Measurements from ENCODE around the gene RAB11FIP5.

DNA sequence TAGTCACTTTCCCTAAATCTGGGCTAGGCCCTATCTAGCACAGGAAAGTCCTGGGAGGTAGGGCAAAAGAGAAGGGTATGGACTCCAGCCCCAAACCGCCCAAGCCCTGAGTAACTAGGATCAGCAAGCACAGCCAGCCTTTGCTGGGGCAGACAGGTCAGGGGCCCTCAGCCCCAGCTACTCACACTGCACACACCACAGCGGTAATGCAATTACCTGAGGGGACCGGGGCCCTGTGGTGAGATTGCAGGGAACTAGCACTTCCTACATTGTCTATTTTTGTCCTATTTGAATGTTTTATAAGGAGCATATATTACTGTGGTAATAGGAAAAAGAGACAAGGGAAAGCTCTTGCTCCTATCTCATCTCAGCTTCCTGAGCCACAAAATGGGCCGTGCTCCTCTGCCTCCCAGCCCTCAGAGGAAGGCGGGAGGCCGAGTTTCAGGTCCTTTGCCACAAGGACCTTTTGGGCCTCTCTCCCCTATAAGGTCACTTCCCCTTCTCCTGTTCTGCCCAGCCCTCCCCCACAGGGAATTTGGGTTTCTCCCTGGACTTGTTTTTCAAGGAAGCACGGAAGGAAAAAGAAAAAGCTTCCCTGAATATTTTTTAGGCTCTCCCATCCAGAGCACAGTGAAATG, 20.5 kb downstream of the RAB11FIP5 start:
- TF ChIP-seq, protein P1, sequence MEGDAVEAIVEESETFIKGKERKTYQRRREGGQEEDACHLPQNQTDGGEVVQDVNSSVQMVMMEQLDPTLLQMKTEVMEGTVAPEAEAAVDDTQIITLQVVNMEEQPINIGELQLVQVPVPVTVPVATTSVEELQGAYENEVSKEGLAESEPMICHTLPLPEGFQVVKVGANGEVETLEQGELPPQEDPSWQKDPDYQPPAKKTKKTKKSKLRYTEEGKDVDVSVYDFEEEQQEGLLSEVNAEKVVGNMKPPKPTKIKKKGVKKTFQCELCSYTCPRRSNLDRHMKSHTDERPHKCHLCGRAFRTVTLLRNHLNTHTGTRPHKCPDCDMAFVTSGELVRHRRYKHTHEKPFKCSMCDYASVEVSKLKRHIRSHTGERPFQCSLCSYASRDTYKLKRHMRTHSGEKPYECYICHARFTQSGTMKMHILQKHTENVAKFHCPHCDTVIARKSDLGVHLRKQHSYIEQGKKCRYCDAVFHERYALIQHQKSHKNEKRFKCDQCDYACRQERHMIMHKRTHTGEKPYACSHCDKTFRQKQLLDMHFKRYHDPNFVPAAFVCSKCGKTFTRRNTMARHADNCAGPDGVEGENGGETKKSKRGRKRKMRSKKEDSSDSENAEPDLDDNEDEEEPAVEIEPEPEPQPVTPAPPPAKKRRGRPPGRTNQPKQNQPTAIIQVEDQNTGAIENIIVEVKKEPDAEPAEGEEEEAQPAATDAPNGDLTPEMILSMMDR (IDR thresholded peaks at IDR 0.05 in 4 of 5, conservative IDR thresholded peaks at IDR 0.05 in 1 of 5) = no peak
- TF ChIP-seq POLR2A (IDR thresholded peaks at IDR 0.05) = no peak
